ENCODE measurements around the gene NFIA. TPM values are rescaled to one million over a fixed set of nuclear protein-coding genes. Genes with fewer than 3 reads are reported as not detected.
"Not testable (repeated sequence)": the region's sequence is repeated elsewhere in the genome, so short reads cannot be mapped to it uniquely, and the experiment has no call there.

NFIA gene
- total RNA-seq, 1 donor from 2014 or later = 66.6 TPM

DNA sequence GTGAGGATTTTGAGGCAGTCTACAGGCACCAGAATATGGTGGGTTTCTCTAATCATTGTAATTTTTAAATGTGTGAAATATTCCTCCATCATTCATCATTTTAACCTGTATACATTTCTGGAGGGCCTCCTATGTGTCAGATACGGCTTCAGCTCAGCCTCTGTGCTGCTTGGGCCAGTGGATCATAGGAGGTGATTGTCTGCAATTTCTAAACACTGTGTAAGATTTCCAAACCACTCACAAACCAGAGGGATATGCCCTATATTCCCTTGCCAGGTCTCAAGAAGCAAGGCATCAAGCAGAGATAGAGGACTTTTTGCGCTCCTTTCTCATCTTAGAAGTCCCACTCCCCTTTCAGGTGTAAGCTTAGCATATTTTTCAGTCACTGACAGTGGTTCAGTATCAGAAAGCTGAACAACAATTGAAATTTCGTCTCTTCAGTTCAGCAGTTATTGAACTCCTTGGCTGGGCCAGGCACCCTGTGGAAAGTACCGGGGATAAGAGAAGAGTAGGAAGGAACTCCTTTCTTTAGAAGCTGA lies 190.9 kb downstream of the NFIA start:
- DNase-seq (no peak), ATAC-seq (no peak)
- Histone ChIP-seq H3K36me3 (no peaks in the 10 kb centered on the region), H3K27ac (no peak overlapping the region), H3K4me1 (no peaks in the 10 kb centered on the region), H3K27me3 (no peaks in the 10 kb centered on the region), H3K9me3 (no peaks in the 10 kb centered on the region), H3K4me3 (no peak overlapping the region)
- intact Hi-C loops (cut with DNase I) = no loop called here
- TF ChIP-seq, protein P1, sequence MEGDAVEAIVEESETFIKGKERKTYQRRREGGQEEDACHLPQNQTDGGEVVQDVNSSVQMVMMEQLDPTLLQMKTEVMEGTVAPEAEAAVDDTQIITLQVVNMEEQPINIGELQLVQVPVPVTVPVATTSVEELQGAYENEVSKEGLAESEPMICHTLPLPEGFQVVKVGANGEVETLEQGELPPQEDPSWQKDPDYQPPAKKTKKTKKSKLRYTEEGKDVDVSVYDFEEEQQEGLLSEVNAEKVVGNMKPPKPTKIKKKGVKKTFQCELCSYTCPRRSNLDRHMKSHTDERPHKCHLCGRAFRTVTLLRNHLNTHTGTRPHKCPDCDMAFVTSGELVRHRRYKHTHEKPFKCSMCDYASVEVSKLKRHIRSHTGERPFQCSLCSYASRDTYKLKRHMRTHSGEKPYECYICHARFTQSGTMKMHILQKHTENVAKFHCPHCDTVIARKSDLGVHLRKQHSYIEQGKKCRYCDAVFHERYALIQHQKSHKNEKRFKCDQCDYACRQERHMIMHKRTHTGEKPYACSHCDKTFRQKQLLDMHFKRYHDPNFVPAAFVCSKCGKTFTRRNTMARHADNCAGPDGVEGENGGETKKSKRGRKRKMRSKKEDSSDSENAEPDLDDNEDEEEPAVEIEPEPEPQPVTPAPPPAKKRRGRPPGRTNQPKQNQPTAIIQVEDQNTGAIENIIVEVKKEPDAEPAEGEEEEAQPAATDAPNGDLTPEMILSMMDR (IDR thresholded peaks at IDR 0.05) = no peak

DNA sequence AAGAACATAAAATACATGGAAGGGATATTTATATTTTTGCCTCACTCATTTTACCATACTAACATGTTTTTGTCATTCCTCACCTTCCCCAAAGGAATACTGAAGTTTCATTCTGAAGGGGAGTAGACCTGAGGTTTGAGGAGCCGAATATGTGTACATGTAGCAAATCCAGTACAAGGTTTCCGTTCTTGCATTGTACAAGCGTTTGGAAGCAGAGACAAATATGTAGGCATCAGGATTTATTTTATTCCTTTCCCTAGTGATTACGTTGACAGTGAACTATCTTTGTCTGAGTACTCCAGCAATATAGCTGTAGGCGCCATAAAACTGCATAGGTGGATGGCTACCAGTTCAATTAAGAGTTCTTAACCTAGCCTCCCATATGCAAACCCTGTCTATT lies 191.5 kb downstream of the NFIA start:
- no peak overlapping the region for H3K27ac ChIP-seq
- no peaks in the 10 kb centered on the region for H3K4me1 ChIP-seq
- ATAC-seq (no peak), DNase-seq (no peak)
- intact Hi-C loops (cut with DNase I) = no loop called here
- no peaks in the 10 kb centered on the region for H3K36me3 ChIP-seq
- H3K27me3 ChIP-seq = no peaks in the 10 kb centered on the region
- TF ChIP-seq, protein P1 (IDR thresholded peaks at IDR 0.05) = no peak
- H3K4me3 ChIP-seq = no peak overlapping the region
- H3K9me3 ChIP-seq = no peaks in the 10 kb centered on the region

DNA sequence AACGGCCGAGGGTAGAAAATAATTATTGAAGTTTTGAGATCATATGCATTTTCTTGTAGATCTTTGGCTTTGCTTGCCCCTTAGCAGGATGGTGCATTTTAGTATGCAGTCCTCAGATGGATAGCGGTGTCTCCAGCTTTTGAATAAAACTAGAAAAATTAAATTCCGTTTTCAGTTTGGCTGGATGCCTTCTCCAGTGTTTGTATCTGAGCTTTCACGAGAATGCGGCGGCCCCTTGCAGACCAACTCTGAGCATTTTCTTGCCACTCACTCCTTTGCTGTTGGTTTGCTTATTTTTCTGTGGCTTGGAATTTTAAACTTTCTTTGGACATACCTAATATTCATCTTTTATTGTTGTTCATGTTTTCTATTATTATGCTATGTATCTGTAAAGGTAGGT lies 192.6 kb downstream of the NFIA start:
- intact Hi-C loops (cut with DNase I) = no loop called here
- DNase-seq = no peak

DNA sequence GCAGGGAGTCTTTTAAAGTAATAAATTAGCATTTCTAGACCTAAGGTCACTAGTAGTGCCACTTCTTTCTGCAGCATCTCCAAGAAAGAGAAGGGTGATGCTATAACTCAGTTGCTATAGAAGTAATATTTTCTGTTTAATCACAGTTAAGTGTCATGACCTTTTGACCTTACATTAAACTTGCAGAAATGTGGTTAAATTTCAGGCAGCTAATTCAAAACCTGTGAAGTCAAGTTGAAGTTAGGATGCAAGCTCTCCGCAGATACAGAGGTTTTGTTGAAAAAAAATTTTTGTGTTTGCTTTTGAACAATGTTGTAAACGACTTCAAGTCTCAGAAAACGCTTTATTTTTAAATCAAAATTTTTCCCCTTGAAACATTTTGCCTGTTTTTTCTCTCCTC lies 193.9 kb downstream of the NFIA start:
- no peaks in the 10 kb centered on the region for H3K27me3 ChIP-seq
- no peak overlapping the region for H3K4me3 ChIP-seq
- H3K9me3 ChIP-seq = no peaks in the 10 kb centered on the region
- H3K27ac ChIP-seq = no peak overlapping the region
- H3K36me3 ChIP-seq = no peaks in the 10 kb centered on the region
- intact Hi-C loops (cut with DNase I) = no loop called here
- no peaks in the 10 kb centered on the region for H3K4me1 ChIP-seq
- no peak for DNase-seq
- no peak for ATAC-seq
- TF ChIP-seq, protein P1 (IDR thresholded peaks at IDR 0.05) = no peak

More for the DNA sequence above, 192.6 kb downstream of the NFIA start:
- H3K36me3 ChIP-seq = no peaks in the 10 kb centered on the region
- no peak for ATAC-seq
- no peaks in the 10 kb centered on the region for H3K27me3 ChIP-seq
- TF ChIP-seq, protein P1 (IDR thresholded peaks at IDR 0.05) = no peak
- H3K4me1 ChIP-seq = no peaks in the 10 kb centered on the region
- H3K4me3 ChIP-seq = no peak overlapping the region
- no peaks in the 10 kb centered on the region for H3K9me3 ChIP-seq
- H3K27ac ChIP-seq = no peak overlapping the region

DNA sequence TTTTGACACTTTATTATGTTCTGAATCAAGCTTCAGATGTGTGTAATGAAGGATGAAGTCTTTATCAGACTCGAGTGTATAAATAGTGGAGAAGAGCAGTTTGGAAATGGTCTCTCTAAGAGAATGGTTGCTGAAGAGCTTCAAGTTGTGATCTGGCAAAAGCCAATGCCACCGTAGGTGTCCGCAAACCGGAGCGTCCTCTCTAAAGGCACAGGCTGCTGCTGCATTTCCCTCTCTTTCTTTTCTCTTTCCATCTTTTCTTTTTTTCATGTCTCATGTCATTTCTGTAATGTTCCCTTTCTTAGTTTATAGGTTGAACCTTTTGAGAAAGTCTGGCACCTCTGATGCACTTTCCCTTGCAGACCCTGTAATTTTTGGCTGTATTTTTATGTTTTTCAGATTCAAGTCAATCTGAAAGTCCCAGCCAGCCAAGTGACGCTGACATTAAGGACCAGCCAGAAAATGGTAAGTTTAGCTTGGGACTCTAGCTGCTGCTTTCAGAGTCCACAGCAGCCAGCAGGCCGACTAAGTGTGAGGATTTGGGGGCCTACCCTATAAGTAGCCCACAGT lies 194.8 kb downstream of the NFIA start:
- intact Hi-C loops (cut with DNase I) = no loop called here
- no peaks in the 10 kb centered on the region for H3K9me3 ChIP-seq
- H3K4me1 ChIP-seq = no peaks in the 10 kb centered on the region
- no peak for ATAC-seq
- peak overlapping the region; percentile 14 for H3K27ac ChIP-seq
- H3K4me3 ChIP-seq = no peak overlapping the region
- TF ChIP-seq, protein P1 (IDR thresholded peaks at IDR 0.05) = no peak
- no peak for DNase-seq
- H3K36me3 ChIP-seq = no peaks in the 10 kb centered on the region
- H3K27me3 ChIP-seq = no peaks in the 10 kb centered on the region

DNA sequence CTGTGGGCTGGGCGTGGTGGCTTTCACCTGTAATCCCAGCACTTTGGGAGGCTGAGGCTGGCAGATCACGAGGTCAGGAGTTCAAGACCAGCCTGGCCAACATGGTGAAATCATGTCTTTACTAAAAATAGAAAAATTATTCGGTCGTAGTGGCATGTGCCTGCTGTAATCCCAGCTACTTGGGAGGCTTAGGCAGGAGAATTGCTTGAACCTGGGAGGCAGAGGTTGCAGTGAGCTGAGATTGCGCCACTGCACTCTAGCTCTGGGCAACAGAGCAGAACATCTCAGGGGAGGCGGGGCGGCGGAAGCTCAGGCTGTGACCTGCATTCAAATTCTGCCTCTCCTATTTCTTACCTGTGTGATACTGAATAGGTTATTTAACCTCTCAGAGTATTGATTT lies 196.1 kb downstream of the NFIA start:
- not testable (repeated sequence) for ATAC-seq

More for the DNA sequence above, 196.1 kb downstream of the NFIA start:
- H3K4me1 ChIP-seq; intact Hi-C loops (cut with DNase I); H3K27me3 ChIP-seq; H3K4me3 ChIP-seq; H3K36me3 ChIP-seq; H3K9me3 ChIP-seq; H3K27ac ChIP-seq; DNase-seq: not testable (repeated sequence)
